HG02642 (cell line): ENCODE data around the gene GAP43.

Experiments used
- ATAC-seq: cut with Tn5 transposase; IDR thresholded peaks from one replicate; pipeline ENCODE4 v1.9.1; 2021; ENCODE audit warnings: mild to moderate bottlenecking; ENCODE audit not compliant: unreplicated experiment, poor library complexity

GAP43 gene

GRCh38 chr3:115623044-115623868, at the start of gene GAP43:
GAP43 (plus strand) TSS chr3:115623510; CDS start chr3:115623690, 180 bp downstream.
- ATAC-seq: no peak

GRCh38 chr3:115576325-115576875, 46.9 kb upstream of the GAP43 start:
- ATAC-seq: no peak

- ATAC-seq: no peak
Observed at GRCh38 chr3:115577000-115577399, 46.3 kb upstream of the GAP43 start.

GRCh38 chr3:115578331-115578730, 45.0 kb upstream of the GAP43 start:
- no peak for ATAC-seq

GRCh38 chr3:115580566-115580965, 42.7 kb upstream of the GAP43 start:
- no peak for ATAC-seq

GRCh38 chr3:115581362-115582135, 41.8 kb upstream of the GAP43 start:
- ATAC-seq: no peak

GRCh38 chr3:115588201-115589115, 34.9 kb upstream of the GAP43 start:
- no peak for ATAC-seq

- no peak for ATAC-seq
Observed at GRCh38 chr3:115590873-115591272, 32.4 kb upstream of the GAP43 start.

- ATAC-seq: no peak
Observed at GRCh38 chr3:115595611-115596275, 27.6 kb upstream of the GAP43 start.

- no peak for ATAC-seq
Observed at GRCh38 chr3:115598216-115598615, 25.1 kb upstream of the GAP43 start.

GRCh38 chr3:115602194-115602593, 21.1 kb upstream of the GAP43 start:
- ATAC-seq: no peak

- ATAC-seq: no peak
Observed at GRCh38 chr3:115611630-115612029, 11.7 kb upstream of the GAP43 start.

GRCh38 chr3:115615001-115615814, 8.1 kb upstream of the GAP43 start:
- ATAC-seq: no peak

GRCh38 chr3:115616461-115616860, 6.8 kb upstream of the GAP43 start:
- no peak for ATAC-seq

GRCh38 chr3:115617591-115617990, 5.7 kb upstream of the GAP43 start:
- ATAC-seq: no peak

- no peak for ATAC-seq
Observed at GRCh38 chr3:115624029-115624741, 875 bp downstream of the GAP43 start.

GRCh38 chr3:115624901-115625300, 1.6 kb downstream of the GAP43 start:
- no peak for ATAC-seq

GRCh38 chr3:115626006-115626409, 2.7 kb downstream of the GAP43 start:
- no peak for ATAC-seq
